HG02623 (cell line): ENCODE measurements around the gene ABHD16B.

Source experiments
- ATAC-seq: cut with Tn5 transposase; IDR thresholded peaks from one replicate; pipeline ENCODE4 v1.9.1; 2021; ENCODE audit warnings: moderate library complexity; ENCODE audit not compliant: unreplicated experiment

The ABHD16B gene

GRCh38 chr20:63894358-63895201 lies 33.3 kb downstream of the ABHD16B start, which contains the start of gene DNAJC5:
TSS of gene DNAJC5 (plus strand) at chr20:63895126. CDS start at chr20:63928346, 33,220 bp downstream.
- ATAC-seq, result peak; percentile 79

GRCh38 chr20:63895202-63895951 lies 34.1 kb downstream of the ABHD16B start:
- ATAC-seq, result peak; percentile 8

GRCh38 chr20:63895952-63896263 lies 34.6 kb downstream of the ABHD16B start:
- no peak for ATAC-seq

GRCh38 chr20:63896264-63897105 lies 35.2 kb downstream of the ABHD16B start:
- no peak for ATAC-seq

- ATAC-seq, result no peak
Measured at GRCh38 chr20:63897978-63898561, 36.8 kb downstream of the ABHD16B start.

- ATAC-seq, result no peak
Measured at GRCh38 chr20:63898882-63899558, 37.7 kb downstream of the ABHD16B start.

- no peak for ATAC-seq
Measured at GRCh38 chr20:63900413-63900812, 39.1 kb downstream of the ABHD16B start.

GRCh38 chr20:63903796-63904561 lies 42.7 kb downstream of the ABHD16B start:
- no peak for ATAC-seq

- no peak for ATAC-seq
Measured at GRCh38 chr20:63908008-63908682, 46.8 kb downstream of the ABHD16B start.

- ATAC-seq, result no peak
Measured at GRCh38 chr20:63911176-63911575, 49.9 kb downstream of the ABHD16B start.
